ENCODE results near the gene TFF3.

TFF3 gene

GRCh38 chr21:42289926-42290325, 25.3 kb downstream of the TFF3 start:
- no peak for DNase-seq (ENCODE audit: low read depth)

GRCh38 chr21:42288962-42289361, 26.2 kb downstream of the TFF3 start:
- DNase-seq (ENCODE audit: low read depth): no peak

GRCh38 chr21:42287193-42288083, 27.8 kb downstream of the TFF3 start:
- DNase-seq (ENCODE audit: low read depth): no peak

GRCh38 chr21:42286416-42286815, 28.8 kb downstream of the TFF3 start:
- no peak for DNase-seq (ENCODE audit: low read depth)

- no peak for DNase-seq (ENCODE audit: low read depth)
These were observed 29.5 kb downstream of the TFF3 start for GRCh38 chr21:42285569-42286245.

- no peak for DNase-seq (ENCODE audit: low read depth)
These were observed 32.5 kb downstream of the TFF3 start for GRCh38 chr21:42282715-42283114.

- no peak for DNase-seq (ENCODE audit: low read depth)
These were observed 33.2 kb downstream of the TFF3 start for GRCh38 chr21:42282021-42282420.

- DNase-seq (ENCODE audit: low read depth): no peak
These were observed 34.0 kb downstream of the TFF3 start for GRCh38 chr21:42281181-42281680.

- DNase-seq (ENCODE audit: low read depth): no peak
These were observed 34.6 kb downstream of the TFF3 start for GRCh38 chr21:42280356-42281180.

GRCh38 chr21:42279888-42280287, 35.3 kb downstream of the TFF3 start:
- no peak for DNase-seq (ENCODE audit: low read depth)

GRCh38 chr21:42279341-42279871, 35.8 kb downstream of the TFF3 start:
- DNase-seq (ENCODE audit: low read depth): no peak

GRCh38 chr21:42278451-42279149, 36.6 kb downstream of the TFF3 start:
- DNase-seq (ENCODE audit: low read depth): no peak

GRCh38 chr21:42277593-42277992, 37.6 kb downstream of the TFF3 start:
- no peak for DNase-seq (ENCODE audit: low read depth)

GRCh38 chr21:42276526-42277154, 38.6 kb downstream of the TFF3 start:
- no peak for DNase-seq (ENCODE audit: low read depth)

- DNase-seq (ENCODE audit: low read depth): no peak
These were observed 39.1 kb downstream of the TFF3 start for GRCh38 chr21:42276076-42276475.

- DNase-seq (ENCODE audit: low read depth): no peak
These were observed 42.1 kb downstream of the TFF3 start for GRCh38 chr21:42272984-42273600.

GRCh38 chr21:42272109-42272962, 42.9 kb downstream of the TFF3 start:
- no peak for DNase-seq (ENCODE audit: low read depth)

GRCh38 chr21:42271065-42271464, 44.1 kb downstream of the TFF3 start:
- DNase-seq (ENCODE audit: low read depth): no peak

- DNase-seq (ENCODE audit: low read depth): no peak
These were observed 45.8 kb downstream of the TFF3 start for GRCh38 chr21:42269386-42269785.
